Lower leg skin (tissue), 3 donors: ENCODE results near the gene SLC44A2.

Source experiments
- POLR2A ChIP-seq, 2 donors: fragments of 450-650 bp; IDR thresholded peaks; one replicate each; pipeline ENCODE4 v1.6.1; 2016 to 2017; ENCODE audit warnings: antibody characterized with exemption in 2 of 2, mild to moderate bottlenecking in 1 of 2, moderate library complexity in 1 of 2
- TF ChIP-seq, protein P1 (sequence below), 3 donors: fragments of 450-650 bp; IDR thresholded peaks; one replicate each; pipeline ENCODE4 v1.5.1; 2016; ENCODE audit warnings: antibody characterized with exemption in 3 of 3, mild to moderate bottlenecking in 3 of 3, moderate library complexity in 2 of 3

DNA sequence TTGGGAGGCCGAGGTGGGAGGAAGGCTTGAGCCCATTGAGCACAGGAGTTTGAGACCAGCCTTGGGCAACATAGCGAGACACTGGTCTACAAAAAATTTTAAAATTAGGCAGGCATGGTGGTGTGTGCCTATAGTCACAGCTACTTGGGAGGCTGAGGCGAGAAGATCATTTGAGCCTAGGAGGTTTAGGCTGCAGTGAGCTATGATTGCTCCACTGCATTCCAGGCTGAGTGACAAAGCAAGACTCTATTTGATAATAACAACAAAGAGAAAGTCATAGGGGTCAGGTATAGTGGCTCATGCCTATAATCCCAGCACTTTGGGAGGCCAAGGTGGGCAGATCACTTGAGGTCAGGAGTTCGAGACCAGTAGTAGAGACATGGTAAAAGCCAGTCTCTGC lies 4.6 kb upstream of the SLC44A2 start:
- TF ChIP-seq, protein P1, sequence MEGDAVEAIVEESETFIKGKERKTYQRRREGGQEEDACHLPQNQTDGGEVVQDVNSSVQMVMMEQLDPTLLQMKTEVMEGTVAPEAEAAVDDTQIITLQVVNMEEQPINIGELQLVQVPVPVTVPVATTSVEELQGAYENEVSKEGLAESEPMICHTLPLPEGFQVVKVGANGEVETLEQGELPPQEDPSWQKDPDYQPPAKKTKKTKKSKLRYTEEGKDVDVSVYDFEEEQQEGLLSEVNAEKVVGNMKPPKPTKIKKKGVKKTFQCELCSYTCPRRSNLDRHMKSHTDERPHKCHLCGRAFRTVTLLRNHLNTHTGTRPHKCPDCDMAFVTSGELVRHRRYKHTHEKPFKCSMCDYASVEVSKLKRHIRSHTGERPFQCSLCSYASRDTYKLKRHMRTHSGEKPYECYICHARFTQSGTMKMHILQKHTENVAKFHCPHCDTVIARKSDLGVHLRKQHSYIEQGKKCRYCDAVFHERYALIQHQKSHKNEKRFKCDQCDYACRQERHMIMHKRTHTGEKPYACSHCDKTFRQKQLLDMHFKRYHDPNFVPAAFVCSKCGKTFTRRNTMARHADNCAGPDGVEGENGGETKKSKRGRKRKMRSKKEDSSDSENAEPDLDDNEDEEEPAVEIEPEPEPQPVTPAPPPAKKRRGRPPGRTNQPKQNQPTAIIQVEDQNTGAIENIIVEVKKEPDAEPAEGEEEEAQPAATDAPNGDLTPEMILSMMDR (IDR thresholded peaks at IDR 0.05), result no peak
- TF ChIP-seq POLR2A (IDR thresholded peaks at IDR 0.05), result no peak
